Ovary (tissue), 9 donors: ENCODE measurements around the gene MXD4. TPM values are rescaled to one million over a fixed set of nuclear protein-coding genes. Genes with fewer than 3 reads are reported as not detected.
A peak's percentile ranks its signal among the peaks of the same experiment; 100 is the strongest.

Experiments
- DNase-seq, 5 donors: peaks; one replicate each; pipeline ENCODE4 v3.0.0-alpha.2; 2019 to 2020
- H3K27ac ChIP-seq, 2 donors: fragments of 200-600 bp; one replicate each; pipeline versions ENCODE4 v1.5.1 to v1.8.0; 2019 to 2022
- H3K27me3 ChIP-seq: fragments of 200-600 bp; one replicate; pipeline ENCODE4 v1.8.0; 2022
- H3K36me3 ChIP-seq: fragments of 200-600 bp; sonication (generic); one replicate; pipeline ENCODE4 v1.5.1; 2019
- H3K4me1 ChIP-seq: one replicate; pipeline ENCODE4 v1.8.1; 2013; ENCODE audit warnings: mild to moderate bottlenecking, moderate library complexity; ENCODE audit not compliant: insufficient read depth
- H3K4me3 ChIP-seq: fragments of 200-600 bp; sonication (generic); one replicate; pipeline ENCODE4 v1.5.1; 2017
- H3K9me3 ChIP-seq, 2 donors: fragments of 200-600 bp in 1 of 2; sonication (generic) in 1 of 2; one replicate each; pipeline versions ENCODE4 v1.5.1 to v1.8.1; 2013 to 2019; ENCODE audit warnings: mild to moderate bottlenecking in 1 of 2, moderate library complexity in 1 of 2
- EP300 ChIP-seq: sonication (generic); formaldehyde crosslinking; IDR thresholded peaks from one replicate; pipeline ENCODE4 v1.6.1; 2017; ENCODE audit warnings: antibody characterized with exemption
- POLR2A ChIP-seq: fragments of 450-650 bp; IDR thresholded peaks from one replicate; pipeline ENCODE4 v1.6.1; 2017; ENCODE audit warnings: antibody characterized with exemption, mild to moderate bottlenecking, moderate library complexity
- WGBS, 3 donors: extraction: QIAGEN DNeasy Blood & Tissue Kit in 1 of 3; methylation state at CpG; one replicate each; pipeline versions ENCODE4 v1.1.5 to v1.1.7; 2013 to 2017; 5-methylcytosine and 5-hydroxymethylcytosine counted together
- intact Hi-C, 4 donors: fragments of 100-400 bp; cut with DNase I; formaldehyde crosslinking; loops; one replicate each; pipeline versions ENCODE4 v1.11.0 to v1.15.1; 2022 to 2023
- polyA plus RNA-seq, 2 donors: library from polyadenylated mRNA; stranded (reverse); fragments of 200-250 nt in 1 of 2; fragments of 350-450 nt in 1 of 2; fragmentation: Illumina TruSeq in 1 of 2; extraction: RNeasy Lipid Tissue Mini Kit (QIAGEN cat#74804) in 1 of 2; gene quantifications; one replicate each; pipeline ENCODE4 v1.2.3, GENCODE V29; 2013 to 2014
- total RNA-seq, 7 donors: library from RNA; depleted of rRNA in 2 of 7; stranded (reverse); fragments of >200 nt in 2 of 7; fragmentation: NEBNext Ultra II Directional in 3 of 7; extraction: Animal tissue kit (Norgen Biotek cat#: 25700) in 3 of 7; gene quantifications; one replicate each; pipeline versions ENCODE4 v1.1.0 to v1.2.4, GENCODE V29; 2016 to 2023
- TF ChIP-seq, protein P1 (sequence below), 3 donors: fragments of 450-650 bp in 2 of 3; fragments of 200-600 bp in 1 of 3; IDR thresholded peaks; one replicate each; pipeline versions ENCODE4 v1.5.1 to v1.8.0; 2016 to 2022; ENCODE audit warnings: antibody characterized with exemption in 3 of 3, mild to moderate bottlenecking in 1 of 3
- donor health status: DM: no; HTN: no; CAD: no; lungs with moderate emphysema.
- donor health status: DM: no; HTN: no; CAD: no.
- donor health status: Bipolar disorder and iron deficiency.
- donor health status: DM: yes; HTN: yes; CAD: no.
- donor health status: DM: no; HTN: no; CAD: no.
- donor health status: DM: yes; HTN: yes; CAD: no.

The MXD4 gene
- total and polyA plus RNA-seq, 9 donors: 10.3 to 51.4 (median 35.3) TPM

DNA sequence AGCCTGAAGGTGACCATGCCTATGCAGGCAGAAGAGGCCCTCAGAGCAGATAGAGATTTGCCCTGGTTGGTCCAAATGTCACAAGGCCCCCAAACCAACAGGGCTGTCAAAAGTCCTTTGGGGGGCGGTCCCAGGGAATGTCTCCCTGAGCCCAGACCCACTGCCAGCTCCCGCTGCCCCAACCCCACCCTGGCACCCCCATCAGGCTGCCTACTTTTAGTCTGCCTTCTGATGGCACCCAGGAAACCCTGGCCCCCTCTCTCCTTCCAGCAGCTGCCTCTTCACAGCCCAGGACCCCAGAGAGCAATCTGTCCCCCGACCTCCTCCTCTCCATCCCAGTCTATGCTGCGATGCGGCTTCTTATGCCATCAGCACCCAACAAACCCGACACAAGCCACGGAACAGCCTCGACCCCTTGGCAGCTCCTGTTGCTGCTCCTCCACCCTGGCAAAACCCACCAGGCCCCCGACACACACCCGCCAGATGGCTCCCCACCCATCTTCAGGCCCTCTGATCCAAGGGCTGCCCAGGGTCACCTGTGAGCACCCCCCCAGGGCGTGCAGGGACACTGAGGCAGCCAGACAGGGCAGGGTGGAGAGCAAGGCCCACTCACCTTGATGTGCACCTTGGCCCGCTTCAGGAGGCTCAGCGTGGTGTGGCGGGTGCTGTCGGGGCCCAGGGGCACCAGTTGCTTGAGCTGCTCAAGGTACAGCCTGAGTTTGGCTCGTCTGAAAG is 9.9 kb downstream of the MXD4 start:
- H3K36me3 ChIP-seq: no peaks in the 10 kb centered on the region
- intact Hi-C loops: loop anchor here in 1 of 4 donors (10.0 kb wide), 1 partner anchor 283 kb away; the partner anchor contains the start of gene FAM193A
- H3K27me3 ChIP-seq: no peaks in the 10 kb centered on the region
- no peak for TF ChIP-seq EP300
- no peak for TF ChIP-seq POLR2A
- TF ChIP-seq, protein P1, sequence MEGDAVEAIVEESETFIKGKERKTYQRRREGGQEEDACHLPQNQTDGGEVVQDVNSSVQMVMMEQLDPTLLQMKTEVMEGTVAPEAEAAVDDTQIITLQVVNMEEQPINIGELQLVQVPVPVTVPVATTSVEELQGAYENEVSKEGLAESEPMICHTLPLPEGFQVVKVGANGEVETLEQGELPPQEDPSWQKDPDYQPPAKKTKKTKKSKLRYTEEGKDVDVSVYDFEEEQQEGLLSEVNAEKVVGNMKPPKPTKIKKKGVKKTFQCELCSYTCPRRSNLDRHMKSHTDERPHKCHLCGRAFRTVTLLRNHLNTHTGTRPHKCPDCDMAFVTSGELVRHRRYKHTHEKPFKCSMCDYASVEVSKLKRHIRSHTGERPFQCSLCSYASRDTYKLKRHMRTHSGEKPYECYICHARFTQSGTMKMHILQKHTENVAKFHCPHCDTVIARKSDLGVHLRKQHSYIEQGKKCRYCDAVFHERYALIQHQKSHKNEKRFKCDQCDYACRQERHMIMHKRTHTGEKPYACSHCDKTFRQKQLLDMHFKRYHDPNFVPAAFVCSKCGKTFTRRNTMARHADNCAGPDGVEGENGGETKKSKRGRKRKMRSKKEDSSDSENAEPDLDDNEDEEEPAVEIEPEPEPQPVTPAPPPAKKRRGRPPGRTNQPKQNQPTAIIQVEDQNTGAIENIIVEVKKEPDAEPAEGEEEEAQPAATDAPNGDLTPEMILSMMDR (IDR thresholded peaks at IDR 0.05): no peak
- no peak overlapping the region for H3K27ac ChIP-seq
- 91 to 94% (median 92%) methylated on average over 11 to 16 of the region's 16 CpGs for WGBS, 3 donors
- no peaks in the 10 kb centered on the region for H3K9me3 ChIP-seq
- H3K4me1 ChIP-seq: peaks cover 14% of the 10 kb centered on the region
- H3K4me3 ChIP-seq: no peak overlapping the region
- peak in 3 of 5 donors; percentile 14 to 30 (median 20) for DNase-seq

- H3K36me3 ChIP-seq: no peaks in the 10 kb centered on the region
- no peaks in the 10 kb centered on the region for H3K27me3 ChIP-seq
- TF ChIP-seq EP300 (no peak), POLR2A (no peak)
- intact Hi-C loops: loop anchor here in 1 of 4 donors (10.0 kb wide), 1 partner anchor 284 kb away; the partner anchor contains the start of gene FAM193A
- H3K9me3 ChIP-seq: no peaks in the 10 kb centered on the region
- no peak overlapping the region for H3K4me3 ChIP-seq
- peaks cover 8% of the 10 kb centered on the region for H3K4me1 ChIP-seq
- DNase-seq: peak in 2 of 5 donors; percentile 7 to 17
- no peak overlapping the region for H3K27ac ChIP-seq
- 83 to 90% (median 86%) methylated on average over 24 to 25 of the region's 25 CpGs for WGBS, 3 donors
Measured at GRCh38 chr4:2251073-2251794, 10.7 kb downstream of the MXD4 start.

GRCh38 chr4:2250357-2251072 is 11.4 kb downstream of the MXD4 start:
- TF ChIP-seq POLR2A: no peak
- peak in 1 of 5 donors; percentile 26 for DNase-seq

GRCh38 chr4:2249526-2250356 is 12.2 kb downstream of the MXD4 start:
- Histone ChIP-seq H3K27ac (no peak overlapping the region), H3K4me3 (no peak overlapping the region), H3K27me3 (no peaks in the 10 kb centered on the region), H3K9me3 (no peaks in the 10 kb centered on the region), H3K36me3 (no peaks in the 10 kb centered on the region), H3K4me1 (peaks cover 8% of the 10 kb centered on the region)
- 76 to 81% (median 79%) methylated on average over 18 to 26 of the region's 26 CpGs for WGBS, 3 donors
- no peak for TF ChIP-seq EP300
- TF ChIP-seq, protein P1 (IDR thresholded peaks at IDR 0.05): no peak
- TF ChIP-seq POLR2A: no peak
- intact Hi-C loops: loop anchor here in 3 of 4 donors (5.0 to 10.0 kb wide), 3 partner anchors 168 to 285 kb away; partner anchors contain the start of genes CFAP99 (in 1 of the 3), FAM193A (in 1 of the 3), RNF4 (in 1 of the 3) and ZFYVE28 (in 1 of the 3)
- peak in 2 of 5 donors; percentile 7 to 28 for DNase-seq

More at GRCh38 chr4:2250357-2251072, 11.4 kb downstream of the MXD4 start:
- intact Hi-C loops: loop anchor here in 1 of 4 donors (10.0 kb wide), 1 partner anchor 284 kb away; the partner anchor contains the start of gene FAM193A
- no peak overlapping the region for H3K27ac ChIP-seq
- no peak overlapping the region for H3K4me3 ChIP-seq
- H3K9me3 ChIP-seq: no peaks in the 10 kb centered on the region
- peaks cover 6% of the 10 kb centered on the region for H3K4me1 ChIP-seq
- 89 to 93% (median 89%) methylated on average over 30 of the region's 30 CpGs for WGBS, 3 donors
- no peaks in the 10 kb centered on the region for H3K36me3 ChIP-seq
- no peaks in the 10 kb centered on the region for H3K27me3 ChIP-seq
